Measurements from ENCODE around the gene PDP2.
A peak's percentile ranks its signal among the peaks of the same experiment; 100 is the strongest.

PDP2 gene

DNA sequence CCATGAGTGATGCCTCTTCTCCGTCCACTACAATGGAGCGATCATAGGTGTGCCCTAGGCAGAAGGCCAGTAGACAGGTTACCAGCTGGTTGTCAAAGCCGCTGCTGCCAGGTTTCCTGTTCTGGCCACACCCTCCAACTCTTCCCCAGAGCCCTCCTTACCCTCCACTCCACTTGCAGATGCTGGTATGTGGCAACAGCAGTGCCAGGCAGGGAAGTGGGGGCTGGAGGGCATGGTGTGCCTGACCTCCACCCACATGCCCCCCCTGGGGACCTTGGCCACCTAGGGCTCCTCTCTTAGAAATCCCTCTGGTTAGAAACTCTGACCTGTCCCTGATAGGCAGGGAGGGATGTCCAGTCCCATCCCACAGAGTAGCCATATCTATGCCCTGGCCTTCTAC lies 43.6 kb downstream of the PDP2 start:
- no peaks in the 10 kb centered on the region for H3K4me1 ChIP-seq (ENCODE audit: control insufficient read depth, low read length)
- peaks cover 45% of the 10 kb centered on the region for H3K27me3 ChIP-seq (ENCODE audit: control insufficient read depth, low read length)
- no peak overlapping the region for H3K4me3 ChIP-seq (ENCODE audit: low read length)
- H3K9me3 ChIP-seq (ENCODE audit: control insufficient read depth, insufficient read depth, low read length) = no peaks in the 10 kb centered on the region
- H4K20me1 ChIP-seq (ENCODE audit: control insufficient read depth, insufficient read depth, low read depth, low read length) = no peaks in the 10 kb centered on the region
- TF ChIP-seq CTCF (IDR thresholded peaks at IDR 0.05; ENCODE audit: low read depth, low read length, poor library complexity, severe bottlenecking) = no peak
- TF ChIP-seq EZH2phosphoT487 (IDR thresholded peaks at IDR 0.05; ENCODE audit: borderline replicate concordance, low read length) = no peak
- no peaks in the 10 kb centered on the region for H3K9me2 ChIP-seq (replicated peaks; ENCODE audit: control insufficient read depth, low read length)
- no peak overlapping the region for H3K4me2 ChIP-seq (ENCODE audit: low read length)
- H3K79me2 ChIP-seq (ENCODE audit: control insufficient read depth, low read length) = no peaks in the 10 kb centered on the region
- H3K36me3 ChIP-seq (ENCODE audit: control insufficient read depth, low read length) = no peaks in the 10 kb centered on the region
- no peak overlapping the region for H3K27ac ChIP-seq (ENCODE audit: low read depth, low read length)
- no peaks in the 10 kb centered on the region for H3F3A ChIP-seq (ENCODE audit: control insufficient read depth, insufficient read depth)

DNA sequence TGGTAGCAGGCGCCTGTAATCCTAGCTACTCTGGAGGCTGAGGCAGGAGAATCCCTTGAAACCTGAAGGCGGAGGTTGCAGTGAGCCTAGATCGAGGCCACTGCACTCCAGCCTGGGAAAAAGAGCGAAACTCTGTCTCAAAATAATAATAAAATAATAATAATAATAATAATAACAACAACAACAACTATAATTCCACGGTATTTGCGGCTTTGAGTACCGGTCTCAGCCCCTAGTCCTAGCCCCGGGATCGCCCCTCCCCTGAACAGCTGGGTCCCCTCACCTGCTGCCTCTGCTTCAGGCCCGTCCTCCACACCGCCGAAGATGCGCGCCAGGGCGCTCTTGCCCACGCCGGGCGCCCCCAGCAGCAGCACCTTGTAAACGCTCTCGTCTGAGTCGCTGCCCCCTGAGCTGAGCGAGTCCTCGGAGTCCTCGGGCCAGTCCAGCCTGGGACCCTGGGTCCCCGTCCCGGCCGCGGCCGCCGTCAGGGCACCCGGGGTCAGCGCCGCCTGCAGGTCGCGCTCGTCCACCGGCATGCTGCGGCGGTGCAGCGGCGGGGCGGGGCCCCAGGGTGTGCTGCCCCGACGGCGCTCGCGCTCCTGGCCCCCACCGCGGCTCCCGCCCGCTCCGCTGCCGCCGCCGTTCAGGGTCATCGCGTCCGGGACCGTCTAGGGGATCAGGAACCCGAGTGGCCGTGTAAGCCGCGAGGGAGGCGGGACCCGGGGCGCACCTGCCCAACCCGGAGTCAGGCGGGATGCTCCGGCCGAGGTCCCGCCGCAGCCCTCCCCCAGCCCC lies 44.4 kb downstream of the PDP2 start:
- Histone ChIP-seq H3K27ac (ENCODE audit: low read depth, low read length) (no peak overlapping the region), H3K9me2 (replicated peaks; ENCODE audit: control insufficient read depth, low read length) (no peaks in the 10 kb centered on the region), H3K79me2 (ENCODE audit: control insufficient read depth, low read length) (no peaks in the 10 kb centered on the region), H3K36me3 (ENCODE audit: control insufficient read depth, low read length) (no peaks in the 10 kb centered on the region), H4K20me1 (ENCODE audit: control insufficient read depth, insufficient read depth, low read depth, low read length) (no peaks in the 10 kb centered on the region), H3K4me2 (ENCODE audit: low read length) (no peak overlapping the region), H3K4me3 (ENCODE audit: low read length) (no peak overlapping the region), H3K4me1 (ENCODE audit: control insufficient read depth, low read length) (no peaks in the 10 kb centered on the region), H3K9me3 (ENCODE audit: control insufficient read depth, insufficient read depth, low read length) (no peaks in the 10 kb centered on the region), H3K27me3 (ENCODE audit: control insufficient read depth, low read length) (peaks cover 45% of the 10 kb centered on the region), H3F3A (ENCODE audit: control insufficient read depth, insufficient read depth) (0 out of 2 replicates have a peak, but pooled peaks cover 3% of the 10 kb centered on the region)
- TF ChIP-seq CTCF (IDR thresholded peaks at IDR 0.05; ENCODE audit: low read depth, low read length, poor library complexity, severe bottlenecking) = peak; percentile 21
- no peak for TF ChIP-seq EZH2phosphoT487 (IDR thresholded peaks at IDR 0.05; ENCODE audit: borderline replicate concordance, low read length)

GRCh38 chr16:66925322-66925840 lies 45.1 kb downstream of the PDP2 start, which contains the start of gene RRAD:
TSS of gene RRAD (minus strand) at chr16:66925535. CDS start at chr16:66925179, 356 bp downstream.
- Histone ChIP-seq H3K4me3 (ENCODE audit: low read length) (no peak within 1 kb of the TSS), H3K4me2 (ENCODE audit: low read length) (no peak within 1 kb of the TSS)

More at GRCh38 chr16:66925322-66925840, 45.1 kb downstream of the PDP2 start, which contains the start of gene RRAD:
- no peaks in the 10 kb centered on the region for H3K36me3 ChIP-seq (ENCODE audit: control insufficient read depth, low read length)
- H3F3A ChIP-seq (ENCODE audit: control insufficient read depth, insufficient read depth) = 0 out of 2 replicates have a peak, but pooled peaks cover 3% of the 10 kb centered on the region
- H3K9me2 ChIP-seq (replicated peaks; ENCODE audit: control insufficient read depth, low read length) = no peaks in the 10 kb centered on the region
- H3K79me2 ChIP-seq (ENCODE audit: control insufficient read depth, low read length) = no peaks in the 10 kb centered on the region
- peaks cover 40% of the 10 kb centered on the region for H3K27me3 ChIP-seq (ENCODE audit: control insufficient read depth, low read length)
- H3K9me3 ChIP-seq (ENCODE audit: control insufficient read depth, insufficient read depth, low read length) = no peaks in the 10 kb centered on the region
- H3K4me1 ChIP-seq (ENCODE audit: control insufficient read depth, low read length) = no peaks in the 10 kb centered on the region
- TF ChIP-seq CTCF (IDR thresholded peaks at IDR 0.05; ENCODE audit: low read depth, low read length, poor library complexity, severe bottlenecking) (no peak), EZH2phosphoT487 (IDR thresholded peaks at IDR 0.05; ENCODE audit: borderline replicate concordance, low read length) (peak; percentile 73; the same call in 1 of the 2 replicates)
- no peaks in the 10 kb centered on the region for H4K20me1 ChIP-seq (ENCODE audit: control insufficient read depth, insufficient read depth, low read depth, low read length)
- no peak within 1 kb of the TSS for H3K27ac ChIP-seq (ENCODE audit: low read depth, low read length)
